ENCODE measurements around the gene HMOX2.

HMOX2 gene

DNA sequence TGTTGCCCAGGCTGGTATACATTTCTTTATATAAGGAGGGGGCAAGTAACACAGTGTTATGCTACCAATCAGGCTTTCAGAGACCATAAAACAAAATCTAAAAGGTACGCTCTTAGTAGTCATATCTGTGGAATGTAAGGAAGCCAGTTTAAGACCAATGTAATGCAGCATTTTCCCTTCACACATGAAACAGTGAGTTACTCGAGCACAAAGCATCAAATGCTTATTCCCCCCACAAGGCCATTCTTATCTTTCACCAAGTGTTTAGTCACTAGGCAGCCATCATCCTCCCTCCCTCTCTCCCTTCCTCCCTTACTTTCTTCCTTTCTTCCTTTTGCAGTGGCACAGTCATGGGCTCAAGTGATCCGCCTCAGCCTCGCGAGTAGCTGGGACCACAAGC is 12.8 kb downstream of the HMOX2 start:
- Histone ChIP-seq H3K9me3 (ENCODE audit: control extremely low read depth in 1 of 5, control insufficient read depth in 4 of 5, insufficient read depth in 2 of 5, low read depth in 1 of 5, low read length in 4 of 5) (no peaks in the 10 kb centered on the region), H3K27me3 (replicated peaks in 2 of 5; ENCODE audit: control insufficient read depth in 4 of 5, insufficient read depth in 5 of 5, low read length in 4 of 5) (no peaks in the 10 kb centered on the region), H3K4me3 (ENCODE audit: control insufficient read depth in 1 of 7, extremely low read depth in 1 of 7, insufficient read depth in 4 of 7, low read depth in 2 of 7, low read length in 6 of 7) (no peak overlapping the region), H3K4me1 (ENCODE audit: control extremely low read depth in 1 of 4, control insufficient read depth in 4 of 4, insufficient read depth in 4 of 4, low read length in 3 of 4) (peaks cover 10 to 11% (median 10%) of the 10 kb centered on the region in 4 experiments), H3K27ac (ENCODE audit: insufficient read depth in 1 of 2, low read depth in 1 of 2, low read length in 2 of 2, poor library complexity in 1 of 2, severe bottlenecking in 2 of 2) (no peak overlapping the region), H3K36me3 (ENCODE audit: control insufficient read depth in 4 of 4, insufficient read depth in 4 of 4, low read length in 3 of 4) (peaks cover 0 to 26% (median 8%) of the 10 kb centered on the region in 4 experiments)
- WGBS (ENCODE audit: insufficient coverage), result 88% methylated on average over 1 of the region's 5 CpGs
- DNase-seq, result no peak
- POLR2A ChIA-PET, result no interaction called here
- CTCF ChIA-PET, result interaction anchor here (0.7 to 3.5 kb wide), 3 partner anchors 11 to 16 kb away, joined by 4 to 13 read pairs (median 6); no protein-coding TSS in a partner anchor

- no peaks in the 10 kb centered on the region for H3K9me3 ChIP-seq (ENCODE audit: control extremely low read depth in 1 of 5, control insufficient read depth in 4 of 5, insufficient read depth in 2 of 5, low read depth in 1 of 5, low read length in 4 of 5)
- ChIA-PET POLR2A (no interaction called here), CTCF (interaction anchor here (1.1 to 3.5 kb wide), 5 partner anchors 9 to 32 kb away, joined by 3 to 13 read pairs (median 6); no protein-coding TSS in a partner anchor)
- no CpG with 5 or more reads among the region's 4 CpGs for WGBS (ENCODE audit: insufficient coverage)
- H3K4me1 ChIP-seq (ENCODE audit: control extremely low read depth in 1 of 4, control insufficient read depth in 4 of 4, insufficient read depth in 4 of 4, low read length in 3 of 4), result peaks cover 10 to 11% (median 10%) of the 10 kb centered on the region in 4 experiments
- H3K27ac ChIP-seq (ENCODE audit: insufficient read depth in 1 of 2, low read depth in 1 of 2, low read length in 2 of 2, poor library complexity in 1 of 2, severe bottlenecking in 2 of 2), result no peak overlapping the region
- no peaks in the 10 kb centered on the region for H3K27me3 ChIP-seq (replicated peaks in 2 of 5; ENCODE audit: control insufficient read depth in 4 of 5, insufficient read depth in 5 of 5, low read length in 4 of 5)
- no peak for DNase-seq
- no peak overlapping the region for H3K4me3 ChIP-seq (ENCODE audit: control insufficient read depth in 1 of 7, extremely low read depth in 1 of 7, insufficient read depth in 4 of 7, low read depth in 2 of 7, low read length in 6 of 7)
- H3K36me3 ChIP-seq (ENCODE audit: control insufficient read depth in 4 of 4, insufficient read depth in 4 of 4, low read length in 3 of 4), result peaks cover 0 to 21% (median 6%) of the 10 kb centered on the region in 4 experiments
Measured at GRCh38 chr16:4491898-4492297, 15.7 kb downstream of the HMOX2 start.

DNA sequence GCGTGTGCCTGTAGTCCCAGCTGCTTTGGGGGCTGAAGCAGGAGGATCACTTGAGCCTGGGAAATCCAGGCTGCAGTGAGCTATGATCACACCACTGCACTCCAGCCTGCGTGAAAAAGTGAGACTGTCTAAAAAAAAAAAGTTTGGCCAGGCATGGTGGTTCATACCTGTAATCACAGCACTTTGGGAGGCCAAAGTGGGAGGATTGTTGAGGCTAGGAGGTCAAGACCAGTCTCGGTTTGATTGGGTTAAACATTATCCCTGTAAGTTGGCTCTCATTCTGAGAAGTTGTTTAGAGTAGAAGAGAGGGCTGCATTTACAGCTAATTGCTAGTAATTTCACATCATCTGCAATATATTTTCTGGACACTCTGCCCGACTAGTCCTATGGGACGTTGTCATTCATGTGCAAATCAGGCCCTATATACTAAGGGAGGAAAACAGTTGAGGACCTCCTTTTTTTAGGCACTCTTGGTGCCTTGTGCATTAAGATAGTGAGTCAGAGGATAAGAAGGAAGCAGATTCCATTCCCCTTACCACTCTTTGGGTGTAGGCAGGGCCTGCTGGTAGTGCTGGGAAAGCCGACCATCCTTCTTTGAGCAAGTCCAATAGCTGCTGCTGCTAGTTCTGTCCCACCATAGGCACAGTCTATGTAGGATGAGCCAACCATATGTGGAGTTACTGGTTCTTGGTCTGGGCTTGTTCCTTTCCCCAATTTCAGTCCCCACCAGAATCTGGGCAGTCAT is 18.7 kb downstream of the HMOX2 start:
- POLR2A ChIA-PET, result no interaction called here

GRCh38 chr16:4495766-4496165 is 19.6 kb downstream of the HMOX2 start:
- POLR2A ChIA-PET, result no interaction called here
- WGBS (ENCODE audit: insufficient coverage), result 100% methylated on average over 2 of the region's 2 CpGs
- H3K27me3 ChIP-seq (replicated peaks in 2 of 5; ENCODE audit: control insufficient read depth in 4 of 5, insufficient read depth in 5 of 5, low read length in 4 of 5), result no peaks in the 10 kb centered on the region
- peaks cover 0 to 18% (median 8%) of the 10 kb centered on the region in 4 experiments for H3K36me3 ChIP-seq (ENCODE audit: control insufficient read depth in 4 of 4, insufficient read depth in 4 of 4, low read length in 3 of 4)
- H3K4me3 ChIP-seq (ENCODE audit: control insufficient read depth in 1 of 7, extremely low read depth in 1 of 7, insufficient read depth in 4 of 7, low read depth in 2 of 7, low read length in 6 of 7), result no peak overlapping the region
- no peak for DNase-seq
- H3K27ac ChIP-seq (ENCODE audit: insufficient read depth in 1 of 2, low read depth in 1 of 2, low read length in 2 of 2, poor library complexity in 1 of 2, severe bottlenecking in 2 of 2), result no peak overlapping the region
- no peaks in the 10 kb centered on the region for H3K4me1 ChIP-seq (ENCODE audit: control extremely low read depth in 1 of 4, control insufficient read depth in 4 of 4, insufficient read depth in 4 of 4, low read length in 3 of 4)
- CTCF ChIA-PET, result interaction anchor here (2.6 kb wide), 1 partner anchor 12 kb away, joined by 10 read pairs; no protein-coding TSS in a partner anchor
- no peaks in the 10 kb centered on the region for H3K9me3 ChIP-seq (ENCODE audit: control extremely low read depth in 1 of 5, control insufficient read depth in 4 of 5, insufficient read depth in 2 of 5, low read depth in 1 of 5, low read length in 4 of 5)

More for the DNA sequence above, 18.7 kb downstream of the HMOX2 start:
- H3K27ac ChIP-seq (ENCODE audit: insufficient read depth in 1 of 2, low read depth in 1 of 2, low read length in 2 of 2, poor library complexity in 1 of 2, severe bottlenecking in 2 of 2), result no peak overlapping the region
- no peaks in the 10 kb centered on the region for H3K27me3 ChIP-seq (replicated peaks in 2 of 5; ENCODE audit: control insufficient read depth in 4 of 5, insufficient read depth in 5 of 5, low read length in 4 of 5)
- 100% methylated on average over 2 of the region's 6 CpGs for WGBS (ENCODE audit: insufficient coverage)
- H3K4me3 ChIP-seq (ENCODE audit: control insufficient read depth in 1 of 7, extremely low read depth in 1 of 7, insufficient read depth in 4 of 7, low read depth in 2 of 7, low read length in 6 of 7), result no peak overlapping the region
- CTCF ChIA-PET, result interaction anchor here (0.8 to 2.6 kb wide), 3 partner anchors 10 to 17 kb away, joined by 3 to 10 read pairs (median 4); no protein-coding TSS in a partner anchor
- H3K9me3 ChIP-seq (ENCODE audit: control extremely low read depth in 1 of 5, control insufficient read depth in 4 of 5, insufficient read depth in 2 of 5, low read depth in 1 of 5, low read length in 4 of 5), result no peaks in the 10 kb centered on the region
- no peak for DNase-seq
- no peaks in the 10 kb centered on the region for H3K4me1 ChIP-seq (ENCODE audit: control extremely low read depth in 1 of 4, control insufficient read depth in 4 of 4, insufficient read depth in 4 of 4, low read length in 3 of 4)
- peaks cover 0 to 23% (median 9%) of the 10 kb centered on the region in 4 experiments for H3K36me3 ChIP-seq (ENCODE audit: control insufficient read depth in 4 of 4, insufficient read depth in 4 of 4, low read length in 3 of 4)

GRCh38 chr16:4496305-4496704 is 20.1 kb downstream of the HMOX2 start:
- H3K27ac ChIP-seq (ENCODE audit: insufficient read depth in 1 of 2, low read depth in 1 of 2, low read length in 2 of 2, poor library complexity in 1 of 2, severe bottlenecking in 2 of 2), result no peak overlapping the region
- no peak for DNase-seq
- no peaks in the 10 kb centered on the region for H3K4me1 ChIP-seq (ENCODE audit: control extremely low read depth in 1 of 4, control insufficient read depth in 4 of 4, insufficient read depth in 4 of 4, low read length in 3 of 4)
- H3K9me3 ChIP-seq (ENCODE audit: control extremely low read depth in 1 of 5, control insufficient read depth in 4 of 5, insufficient read depth in 2 of 5, low read depth in 1 of 5, low read length in 4 of 5), result no peaks in the 10 kb centered on the region
- H3K36me3 ChIP-seq (ENCODE audit: control insufficient read depth in 4 of 4, insufficient read depth in 4 of 4, low read length in 3 of 4), result peaks cover 0 to 18% (median 7%) of the 10 kb centered on the region in 4 experiments
- CTCF ChIA-PET, result interaction anchor here (1.3 to 2.6 kb wide), 2 partner anchors 10 to 11 kb away, joined by 6 to 10 read pairs; no protein-coding TSS in a partner anchor
- H3K4me3 ChIP-seq (ENCODE audit: control insufficient read depth in 1 of 7, extremely low read depth in 1 of 7, insufficient read depth in 4 of 7, low read depth in 2 of 7, low read length in 6 of 7), result no peak overlapping the region
- WGBS (ENCODE audit: insufficient coverage), result 90% methylated on average over 4 of the region's 4 CpGs
- POLR2A ChIA-PET, result no interaction called here
- no peaks in the 10 kb centered on the region for H3K27me3 ChIP-seq (replicated peaks in 2 of 5; ENCODE audit: control insufficient read depth in 4 of 5, insufficient read depth in 5 of 5, low read length in 4 of 5)

DNA sequence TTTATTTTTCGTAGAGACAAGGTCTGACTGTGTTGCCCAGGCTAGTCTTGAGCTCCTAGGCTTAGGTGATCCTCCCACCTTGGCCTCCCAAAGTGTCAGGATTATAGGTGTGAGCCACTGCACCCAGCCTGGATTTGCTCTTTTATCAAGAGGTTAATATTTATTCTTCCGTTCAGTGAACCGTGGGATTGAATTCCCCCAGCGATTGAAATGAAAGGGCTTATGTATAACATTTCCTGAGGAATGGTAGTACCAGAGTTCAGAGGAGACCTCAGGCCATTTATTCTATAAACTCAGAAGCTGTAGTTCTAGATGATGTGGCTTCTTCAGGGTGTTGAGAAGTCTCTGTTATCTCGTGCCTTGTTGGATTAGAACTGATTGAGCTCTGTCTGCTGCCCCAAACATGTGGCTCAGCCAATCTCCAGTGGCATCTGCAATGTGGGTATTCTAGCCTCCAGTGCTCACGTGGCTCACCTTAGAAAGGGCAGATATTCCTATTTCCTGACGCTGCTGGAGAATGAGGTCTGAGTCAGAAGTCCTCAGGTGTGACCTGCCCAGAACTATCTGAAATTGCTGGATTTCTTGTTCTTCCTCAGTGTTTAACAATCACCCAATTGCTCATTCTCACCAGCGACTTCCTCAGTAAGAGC is 22.5 kb downstream of the HMOX2 start:
- ChIA-PET POLR2A (no interaction called here), CTCF (interaction anchor here (5.1 kb wide), 1 partner anchor 11 kb away, joined by 29 read pairs; no protein-coding TSS in a partner anchor)
- Histone ChIP-seq H3K36me3 (ENCODE audit: control insufficient read depth in 4 of 4, insufficient read depth in 4 of 4, low read length in 3 of 4) (peaks cover 0 to 18% (median 7%) of the 10 kb centered on the region in 4 experiments), H3K4me1 (ENCODE audit: control extremely low read depth in 1 of 4, control insufficient read depth in 4 of 4, insufficient read depth in 4 of 4, low read length in 3 of 4) (no peaks in the 10 kb centered on the region), H3K27me3 (replicated peaks in 2 of 5; ENCODE audit: control insufficient read depth in 4 of 5, insufficient read depth in 5 of 5, low read length in 4 of 5) (no peaks in the 10 kb centered on the region), H3K4me3 (ENCODE audit: control insufficient read depth in 1 of 7, extremely low read depth in 1 of 7, insufficient read depth in 4 of 7, low read depth in 2 of 7, low read length in 6 of 7) (no peak overlapping the region), H3K9me3 (ENCODE audit: control extremely low read depth in 1 of 5, control insufficient read depth in 4 of 5, insufficient read depth in 2 of 5, low read depth in 1 of 5, low read length in 4 of 5) (no peaks in the 10 kb centered on the region), H3K27ac (ENCODE audit: insufficient read depth in 1 of 2, low read depth in 1 of 2, low read length in 2 of 2, poor library complexity in 1 of 2, severe bottlenecking in 2 of 2) (no peak overlapping the region)
- no peak for DNase-seq
- 97% methylated on average over 6 of the region's 8 CpGs for WGBS (ENCODE audit: insufficient coverage)

- Histone ChIP-seq H3K4me3 (ENCODE audit: control insufficient read depth in 1 of 7, extremely low read depth in 1 of 7, insufficient read depth in 4 of 7, low read depth in 2 of 7, low read length in 6 of 7) (no peak overlapping the region), H3K36me3 (ENCODE audit: control insufficient read depth in 4 of 4, insufficient read depth in 4 of 4, low read length in 3 of 4) (peaks cover 0 to 18% (median 7%) of the 10 kb centered on the region in 4 experiments), H3K9me3 (ENCODE audit: control extremely low read depth in 1 of 5, control insufficient read depth in 4 of 5, insufficient read depth in 2 of 5, low read depth in 1 of 5, low read length in 4 of 5) (no peaks in the 10 kb centered on the region), H3K4me1 (ENCODE audit: control extremely low read depth in 1 of 4, control insufficient read depth in 4 of 4, insufficient read depth in 4 of 4, low read length in 3 of 4) (peaks cover 0 to 4% (median 2%) of the 10 kb centered on the region in 4 experiments), H3K27me3 (replicated peaks in 2 of 5; ENCODE audit: control insufficient read depth in 4 of 5, insufficient read depth in 5 of 5, low read length in 4 of 5) (no peaks in the 10 kb centered on the region), H3K27ac (ENCODE audit: insufficient read depth in 1 of 2, low read depth in 1 of 2, low read length in 2 of 2, poor library complexity in 1 of 2, severe bottlenecking in 2 of 2) (no peak overlapping the region)
- no peak for DNase-seq
- WGBS (ENCODE audit: insufficient coverage), result 100% methylated on average over 1 of the region's 4 CpGs
- CTCF ChIA-PET, result interaction anchor here (5.1 kb wide), 1 partner anchor 11 kb away, joined by 29 read pairs; no protein-coding TSS in a partner anchor
- POLR2A ChIA-PET, result no interaction called here
Measured at GRCh38 chr16:4499196-4499555, 23.0 kb downstream of the HMOX2 start.

Measured in common myeloid progenitor, CD34-positive (primary cell).